Astrocyte (in vitro differentiated cells and primary cell): ENCODE data around the gene PEX7.

Experiments
- EZH2 ChIP-seq: IDR thresholded peaks from 2 replicates; pipeline ENCODE4 v1.6.1; 2012; ENCODE audit warnings: mild to moderate bottlenecking, low read length, inconsistent platforms; ENCODE audit not compliant: insufficient read depth
- TF ChIP-seq, protein P1 (sequence below): IDR thresholded peaks from 2 replicates; pipeline ENCODE4 v1.5.1; 2011; ENCODE audit warnings: low read depth, mild to moderate bottlenecking, inconsistent platforms, low read length, moderate library complexity; ENCODE audit not compliant: insufficient read depth

DNA sequence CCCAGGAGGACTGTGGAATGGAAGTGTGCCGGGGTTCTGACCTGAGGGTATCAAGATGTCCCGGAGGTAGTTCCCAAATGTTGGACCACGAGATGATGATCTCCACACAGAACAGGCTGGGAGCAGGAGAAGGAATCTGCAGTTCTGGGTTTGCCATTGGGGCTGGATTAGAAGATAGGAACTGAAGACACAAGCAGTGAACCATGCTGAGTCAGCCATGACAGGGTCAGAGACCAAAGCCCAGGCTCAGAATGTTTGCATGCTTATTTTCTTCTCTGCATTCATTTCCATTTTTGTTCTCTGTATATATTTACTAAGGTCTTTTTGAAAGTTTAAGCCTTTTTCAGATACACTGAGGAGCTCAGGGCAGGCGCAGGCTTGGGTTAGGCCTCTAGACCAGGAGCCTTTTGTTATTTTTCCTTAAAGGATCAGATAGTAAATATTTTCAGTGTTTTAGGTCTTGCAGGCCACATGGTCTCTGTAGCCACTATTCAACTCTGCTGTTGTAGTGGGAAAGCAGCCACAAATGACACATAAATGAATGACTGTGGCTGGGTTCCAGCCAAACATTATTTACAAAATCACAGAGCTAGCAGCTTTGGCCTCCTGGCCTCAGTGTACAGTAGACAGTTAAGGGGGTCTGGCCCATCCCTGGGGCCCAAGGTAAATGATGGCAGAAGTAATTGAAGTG is 128.2 kb downstream of the PEX7 start:
- TF ChIP-seq, protein P1, sequence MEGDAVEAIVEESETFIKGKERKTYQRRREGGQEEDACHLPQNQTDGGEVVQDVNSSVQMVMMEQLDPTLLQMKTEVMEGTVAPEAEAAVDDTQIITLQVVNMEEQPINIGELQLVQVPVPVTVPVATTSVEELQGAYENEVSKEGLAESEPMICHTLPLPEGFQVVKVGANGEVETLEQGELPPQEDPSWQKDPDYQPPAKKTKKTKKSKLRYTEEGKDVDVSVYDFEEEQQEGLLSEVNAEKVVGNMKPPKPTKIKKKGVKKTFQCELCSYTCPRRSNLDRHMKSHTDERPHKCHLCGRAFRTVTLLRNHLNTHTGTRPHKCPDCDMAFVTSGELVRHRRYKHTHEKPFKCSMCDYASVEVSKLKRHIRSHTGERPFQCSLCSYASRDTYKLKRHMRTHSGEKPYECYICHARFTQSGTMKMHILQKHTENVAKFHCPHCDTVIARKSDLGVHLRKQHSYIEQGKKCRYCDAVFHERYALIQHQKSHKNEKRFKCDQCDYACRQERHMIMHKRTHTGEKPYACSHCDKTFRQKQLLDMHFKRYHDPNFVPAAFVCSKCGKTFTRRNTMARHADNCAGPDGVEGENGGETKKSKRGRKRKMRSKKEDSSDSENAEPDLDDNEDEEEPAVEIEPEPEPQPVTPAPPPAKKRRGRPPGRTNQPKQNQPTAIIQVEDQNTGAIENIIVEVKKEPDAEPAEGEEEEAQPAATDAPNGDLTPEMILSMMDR: no peak
- TF ChIP-seq EZH2: no peak
